Heart left ventricle (tissue), 13 donors: ENCODE measurements around the gene AJUBA.

ENCODE experiments used
- POLR2A ChIP-seq, 2 donors: fragments of 450-650 bp; IDR thresholded peaks; one replicate each; pipeline ENCODE4 v1.6.1; 2017; ENCODE audit warnings: antibody characterized with exemption in 2 of 2, mild to moderate bottlenecking in 2 of 2, moderate library complexity in 2 of 2
- TF ChIP-seq, protein P1 (sequence below), 12 donors: fragments of 200-600 bp; sonication (generic) in 4 of 12; IDR thresholded peaks; one replicate each; pipeline versions ENCODE4 v1.5.0 to v1.8.0; 2018 to 2022; ENCODE audit warnings: antibody characterized with exemption in 12 of 12, mild to moderate bottlenecking in 5 of 12
- donor health status: ischemic (EF 13 %, LVEDD 7.1; RV severe dilation, severe dysfunction).
- donor health status: DM: no; HTN: yes; CAD: no.
- donor health status: DM: no; HTN: no; CAD: no.
- donor health status: ischemic (EF 25% LVEDD 6.9; RV normal size, moderate dysfunction).
- donor health status: ischemic (EF 25% LVEDD 5.7; RV mildly dilated, moderate dysfunction).
- donor health status: ischemic (EF 35%, LVEDD 5.7; RV mildly dilated, moderate dysfunction).
- donor health status: nonischemic (EF 11% LVEDD 7.7; RV severe dilation, severe dysfunction).
- donor health status: DM: yes; HTN: yes; CAD: no.
- donor health status: PGD.
- donor health status: ischemic (EF 29% LVEDD 5.4; RV normal size, mild dysfunction).
- donor health status: nonischemic (EF 23%, LVEDD 6.1; RV moderate dilation, normal function).

DNA sequence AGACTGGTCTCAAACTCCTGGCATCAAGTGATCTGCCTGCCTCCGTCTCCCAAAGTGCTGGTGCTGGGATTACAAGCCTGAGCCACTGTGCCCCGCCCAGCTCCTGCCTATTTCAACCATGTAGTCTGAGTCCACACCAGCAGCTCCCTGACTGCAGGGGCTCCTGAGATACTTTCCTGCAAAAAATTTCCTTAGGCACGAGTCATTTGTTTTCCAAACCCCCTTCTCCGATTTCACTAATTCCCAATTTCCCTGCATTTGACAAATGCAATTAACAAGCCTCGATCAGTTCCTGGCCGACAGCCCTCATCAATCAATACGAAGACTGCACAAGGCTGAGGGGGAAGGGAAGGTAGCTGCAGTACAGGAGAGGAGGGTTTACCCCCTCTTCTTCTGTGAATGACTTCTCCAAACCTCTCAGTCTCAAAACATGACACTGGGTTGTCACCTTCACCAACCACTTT lies 42.3 kb upstream of the AJUBA start:
- TF ChIP-seq, protein P1, sequence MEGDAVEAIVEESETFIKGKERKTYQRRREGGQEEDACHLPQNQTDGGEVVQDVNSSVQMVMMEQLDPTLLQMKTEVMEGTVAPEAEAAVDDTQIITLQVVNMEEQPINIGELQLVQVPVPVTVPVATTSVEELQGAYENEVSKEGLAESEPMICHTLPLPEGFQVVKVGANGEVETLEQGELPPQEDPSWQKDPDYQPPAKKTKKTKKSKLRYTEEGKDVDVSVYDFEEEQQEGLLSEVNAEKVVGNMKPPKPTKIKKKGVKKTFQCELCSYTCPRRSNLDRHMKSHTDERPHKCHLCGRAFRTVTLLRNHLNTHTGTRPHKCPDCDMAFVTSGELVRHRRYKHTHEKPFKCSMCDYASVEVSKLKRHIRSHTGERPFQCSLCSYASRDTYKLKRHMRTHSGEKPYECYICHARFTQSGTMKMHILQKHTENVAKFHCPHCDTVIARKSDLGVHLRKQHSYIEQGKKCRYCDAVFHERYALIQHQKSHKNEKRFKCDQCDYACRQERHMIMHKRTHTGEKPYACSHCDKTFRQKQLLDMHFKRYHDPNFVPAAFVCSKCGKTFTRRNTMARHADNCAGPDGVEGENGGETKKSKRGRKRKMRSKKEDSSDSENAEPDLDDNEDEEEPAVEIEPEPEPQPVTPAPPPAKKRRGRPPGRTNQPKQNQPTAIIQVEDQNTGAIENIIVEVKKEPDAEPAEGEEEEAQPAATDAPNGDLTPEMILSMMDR (IDR thresholded peaks at IDR 0.05), result no peak
- TF ChIP-seq POLR2A (IDR thresholded peaks at IDR 0.05), result no peak
